GM12891 (cell line): ENCODE results near the gene CAMK1D.

Source experiments
- POLR2A ChIP-seq: IDR thresholded peaks from 2 replicates; pipeline ENCODE4 v1.6.1; 2011; ENCODE audit warnings: low read depth, low read length, control low read depth
- POLR2AphosphoS5 ChIP-seq: IDR thresholded peaks from 2 replicates; pipeline ENCODE4 v1.6.1; 2011; ENCODE audit warnings: low read depth, low read length, control low read depth
- POU2F2 ChIP-seq: IDR thresholded peaks from 2 replicates; pipeline ENCODE4 v1.6.1; 2011; ENCODE audit warnings: low read depth, mild to moderate bottlenecking, control low read depth, low read length, moderate library complexity
- SPI1 ChIP-seq: IDR thresholded peaks from 2 replicates; pipeline ENCODE4 v1.6.1; 2011; ENCODE audit warnings: low read depth, low read length, control low read depth
- TAF1 ChIP-seq: IDR thresholded peaks from 2 replicates; pipeline ENCODE4 v1.6.1; 2011; ENCODE audit warnings: low read depth, low read length, control low read depth

GRCh38 chr10:12590675-12591659 is 241.6 kb downstream of the CAMK1D start:
- TF ChIP-seq POLR2A, result no peak
- no peak for TF ChIP-seq SPI1
- TF ChIP-seq POLR2AphosphoS5, result no peak
- TF ChIP-seq TAF1, result no peak
- TF ChIP-seq POU2F2, result no peak
